Measurements from ENCODE around the gene NMRK1. TPM values are rescaled to one million over a fixed set of nuclear protein-coding genes. Genes with fewer than 3 reads are reported as not detected.

Gene NMRK1
- total and polyA plus RNA-seq, 2 of the 13 experiments (the other 11 are each of a cell fraction or from before 2014, with no cell fraction given), result 9.1 to 12.9 TPM

- no peak for TF ChIP-seq ZSCAN31 (CRISPR knock-in tag; IDR thresholded peaks at IDR 0.05; ENCODE audit: low read depth)
- TF ChIP-seq AHDC1 (CRISPR knock-in tag; IDR thresholded peaks at IDR 0.05; ENCODE audit: borderline replicate concordance), result peak; percentile 38; the same call in 1 of the 2 replicates
- no peak for TF ChIP-seq ZNF639 (CRISPR knock-in tag; conservative IDR thresholded peaks at IDR 0.05)
- no peak for TF ChIP-seq ZNF24 (IDR thresholded peaks at IDR 0.05)
- TF ChIP-seq MAFG (CRISPR knock-in tag; IDR thresholded peaks at IDR 0.05), result peak; percentile 62; the same call in 1 of the 2 replicates
- TF ChIP-seq PBX2 (CRISPR knock-in tag; IDR thresholded peaks at IDR 0.05), result no peak
- no peak for TF ChIP-seq ZNF329 (CRISPR knock-in tag; IDR thresholded peaks at IDR 0.05; ENCODE audit: low read depth)
- TF ChIP-seq RNF2 (conservative IDR thresholded peaks at IDR 0.05; ENCODE audit: low read depth), result no peak
- TF ChIP-seq NCOA5 (CRISPR knock-in tag; IDR thresholded peaks at IDR 0.05), result no peak
- TF ChIP-seq RERE (CRISPR knock-in tag; IDR thresholded peaks at IDR 0.05; ENCODE audit: low read depth), result no peak
- TF ChIP-seq ZNF879 (CRISPR knock-in tag; IDR thresholded peaks at IDR 0.05), result no peak
- TF ChIP-seq SOX13 (IDR thresholded peaks at IDR 0.05), result no peak
- TF ChIP-seq SOX13 (CRISPR knock-in tag; conservative IDR thresholded peaks at IDR 0.05 in 1 of 2, IDR thresholded peaks at IDR 0.05 in 1 of 2), result peak in 1 of 2 experiments; percentile 43; a peak in 2 of 4 replicates
- TF ChIP-seq HNF4G (IDR thresholded peaks at IDR 0.05; ENCODE audit: borderline replicate concordance, low read depth, low read length), result no peak
- TF ChIP-seq HNF4G (CRISPR knock-in tag; IDR thresholded peaks at IDR 0.05; ENCODE audit: borderline replicate concordance, low read depth), result no peak
These were observed 1.2 kb downstream of the NMRK1 start (continued) for GRCh38 chr9:75086541-75087288.

All from HepG2 (cell line).